Ovary (tissue), 3 donors: Measurements from ENCODE around the gene UBE2A.

Source experiments
- POLR2A ChIP-seq: fragments of 450-650 bp; IDR thresholded peaks from one replicate; pipeline ENCODE4 v1.6.1; 2017; ENCODE audit warnings: antibody characterized with exemption, mild to moderate bottlenecking, moderate library complexity
- TF ChIP-seq, protein P1 (sequence below), 3 donors: fragments of 450-650 bp in 2 of 3; fragments of 200-600 bp in 1 of 3; IDR thresholded peaks; one replicate each; pipeline versions ENCODE4 v1.5.1 to v1.8.0; 2016 to 2022; ENCODE audit warnings: antibody characterized with exemption in 3 of 3, mild to moderate bottlenecking in 1 of 3
- donor health status: DM: no; HTN: no; CAD: no.

DNA sequence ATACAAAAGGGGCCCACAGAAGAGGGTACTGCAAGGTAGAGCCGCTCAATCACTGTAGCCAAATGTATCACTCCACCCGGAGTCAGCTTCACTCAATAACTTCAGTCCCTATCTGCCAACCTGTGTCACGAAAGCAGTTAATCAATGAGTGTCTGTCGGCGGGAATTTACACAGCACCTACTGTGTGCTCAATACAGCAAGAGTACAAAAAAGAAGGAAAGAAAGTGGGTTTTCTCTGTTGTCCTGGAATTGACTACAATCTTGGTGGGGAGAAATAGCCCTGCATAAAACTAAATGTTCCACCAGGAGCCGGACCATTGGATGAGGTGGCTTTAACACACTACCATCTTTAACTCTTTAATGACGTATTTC lies 32.6 kb downstream of the UBE2A start:
- TF ChIP-seq, protein P1, sequence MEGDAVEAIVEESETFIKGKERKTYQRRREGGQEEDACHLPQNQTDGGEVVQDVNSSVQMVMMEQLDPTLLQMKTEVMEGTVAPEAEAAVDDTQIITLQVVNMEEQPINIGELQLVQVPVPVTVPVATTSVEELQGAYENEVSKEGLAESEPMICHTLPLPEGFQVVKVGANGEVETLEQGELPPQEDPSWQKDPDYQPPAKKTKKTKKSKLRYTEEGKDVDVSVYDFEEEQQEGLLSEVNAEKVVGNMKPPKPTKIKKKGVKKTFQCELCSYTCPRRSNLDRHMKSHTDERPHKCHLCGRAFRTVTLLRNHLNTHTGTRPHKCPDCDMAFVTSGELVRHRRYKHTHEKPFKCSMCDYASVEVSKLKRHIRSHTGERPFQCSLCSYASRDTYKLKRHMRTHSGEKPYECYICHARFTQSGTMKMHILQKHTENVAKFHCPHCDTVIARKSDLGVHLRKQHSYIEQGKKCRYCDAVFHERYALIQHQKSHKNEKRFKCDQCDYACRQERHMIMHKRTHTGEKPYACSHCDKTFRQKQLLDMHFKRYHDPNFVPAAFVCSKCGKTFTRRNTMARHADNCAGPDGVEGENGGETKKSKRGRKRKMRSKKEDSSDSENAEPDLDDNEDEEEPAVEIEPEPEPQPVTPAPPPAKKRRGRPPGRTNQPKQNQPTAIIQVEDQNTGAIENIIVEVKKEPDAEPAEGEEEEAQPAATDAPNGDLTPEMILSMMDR (IDR thresholded peaks at IDR 0.05): no peak
- TF ChIP-seq POLR2A: no peak
